Mucosa of descending colon (tissue), 3 donors: ENCODE data around the gene NPAS2. TPM values are rescaled to one million over a fixed set of nuclear protein-coding genes. Genes with fewer than 3 reads are reported as not detected.

Source experiments
- ATAC-seq: fragments of 200-7000 bp; cut with Tn5 transposase; one replicate; pipeline ENCODE4 v1.9.1; 2020; ENCODE audit warnings: mild to moderate bottlenecking, moderate library complexity
- DNase-seq, 3 donors: peaks; one replicate each; pipeline ENCODE4 v3.0.0-alpha.2; 2020
- H3K36me3 ChIP-seq: fragments of 200-600 bp; one replicate; pipeline ENCODE4 v1.8.0; 2021; ENCODE audit warnings: low read depth, mild to moderate bottlenecking
- H3K4me1 ChIP-seq: fragments of 200-600 bp; one replicate; pipeline ENCODE4 v1.8.0; 2021; ENCODE audit warnings: low read depth, mild to moderate bottlenecking
- H3K4me3 ChIP-seq: fragments of 200-600 bp; one replicate; pipeline ENCODE4 v1.8.0; 2021; ENCODE audit warnings: mild to moderate bottlenecking
- H3K9me3 ChIP-seq: fragments of 200-600 bp; one replicate; pipeline ENCODE4 v1.8.0; 2021; ENCODE audit warnings: mild to moderate bottlenecking
- intact Hi-C, 2 donors: fragments of 100-400 bp; cut with DNase I in 1 of 2; cut with micrococcal nuclease in 1 of 2; formaldehyde crosslinking; loops; one replicate each; pipeline versions ENCODE4 v1.11.0 to v1.11.1; 2022; cut with DNase I, micrococcal nuclease
- total RNA-seq, 3 donors: library from RNA; stranded (reverse); fragmentation: NEBNext Ultra II Directional in 2 of 3; extraction: Animal tissue kit (Norgen Biotek cat#: 25700) in 2 of 3; gene quantifications; one replicate each; pipeline versions ENCODE4 v1.2.1 to v1.2.4, GENCODE V29; 2021 to 2023
- TF ChIP-seq, protein P1 (sequence below): fragments of 200-600 bp; IDR thresholded peaks from one replicate; pipeline ENCODE4 v1.8.0; 2022; ENCODE audit warnings: antibody characterized with exemption, mild to moderate bottlenecking
- donor health status: DM: no; HTN: no; CAD: no; lungs with moderate emphysema.
- donor health status: DM: no; HTN: no; CAD: no.
- donor health status: DM: no; HTN: yes; CAD: no.

Gene NPAS2
- total RNA-seq, 3 donors from 2014 or later: 42.5 to 53.1 (median 46.5) TPM

GRCh38 chr2:100789361-100789760 is 30.6 kb upstream of the NPAS2 start:
- TF ChIP-seq, protein P1, sequence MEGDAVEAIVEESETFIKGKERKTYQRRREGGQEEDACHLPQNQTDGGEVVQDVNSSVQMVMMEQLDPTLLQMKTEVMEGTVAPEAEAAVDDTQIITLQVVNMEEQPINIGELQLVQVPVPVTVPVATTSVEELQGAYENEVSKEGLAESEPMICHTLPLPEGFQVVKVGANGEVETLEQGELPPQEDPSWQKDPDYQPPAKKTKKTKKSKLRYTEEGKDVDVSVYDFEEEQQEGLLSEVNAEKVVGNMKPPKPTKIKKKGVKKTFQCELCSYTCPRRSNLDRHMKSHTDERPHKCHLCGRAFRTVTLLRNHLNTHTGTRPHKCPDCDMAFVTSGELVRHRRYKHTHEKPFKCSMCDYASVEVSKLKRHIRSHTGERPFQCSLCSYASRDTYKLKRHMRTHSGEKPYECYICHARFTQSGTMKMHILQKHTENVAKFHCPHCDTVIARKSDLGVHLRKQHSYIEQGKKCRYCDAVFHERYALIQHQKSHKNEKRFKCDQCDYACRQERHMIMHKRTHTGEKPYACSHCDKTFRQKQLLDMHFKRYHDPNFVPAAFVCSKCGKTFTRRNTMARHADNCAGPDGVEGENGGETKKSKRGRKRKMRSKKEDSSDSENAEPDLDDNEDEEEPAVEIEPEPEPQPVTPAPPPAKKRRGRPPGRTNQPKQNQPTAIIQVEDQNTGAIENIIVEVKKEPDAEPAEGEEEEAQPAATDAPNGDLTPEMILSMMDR: no peak
- DNase-seq (peak in 2 of 3 donors; percentile 49 to 70), ATAC-seq (peak; percentile 81)
- no peaks in the 10 kb centered on the region for H3K9me3 ChIP-seq
- H3K4me3 ChIP-seq: no peak overlapping the region
- H3K4me1 ChIP-seq: peaks cover 8% of the 10 kb centered on the region
- intact Hi-C loops: no loop called here
- no peaks in the 10 kb centered on the region for H3K36me3 ChIP-seq

DNA sequence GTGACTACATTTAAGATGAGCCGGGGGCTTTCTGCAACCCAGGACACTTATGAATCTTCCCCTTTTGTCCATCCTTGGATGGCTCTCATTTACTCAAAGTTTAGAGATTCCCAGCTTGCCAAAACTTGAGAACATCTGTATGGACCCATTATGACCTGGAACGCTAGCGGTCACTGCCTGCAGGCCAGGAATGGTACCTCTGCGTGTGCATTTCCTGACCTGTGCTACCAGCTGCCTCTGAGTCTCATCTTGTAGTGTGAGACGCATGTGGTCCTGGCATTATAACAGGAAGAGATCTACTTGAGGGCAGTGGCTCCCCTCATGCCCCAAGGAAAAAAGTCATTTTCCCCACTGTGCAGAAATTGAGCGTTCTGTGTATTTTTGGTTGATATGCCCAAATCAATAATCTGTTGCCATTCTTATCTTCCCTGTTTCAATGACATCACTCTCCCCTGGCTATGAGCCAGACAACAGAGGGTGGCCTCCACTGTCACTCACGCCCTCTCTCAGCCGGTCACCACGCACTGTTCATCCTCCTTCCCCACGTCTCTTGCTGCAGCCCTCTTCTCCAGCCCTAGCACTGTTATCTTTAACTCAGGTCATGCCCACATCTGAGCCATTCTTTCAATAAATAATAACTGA is 28.5 kb upstream of the NPAS2 start:
- no peak for DNase-seq
- H3K4me3 ChIP-seq: no peak overlapping the region
- intact Hi-C loops: no loop called here
- H3K4me1 ChIP-seq: peaks cover under 1% of the 10 kb centered on the region
- ATAC-seq: no peak
- TF ChIP-seq, protein P1: no peak
- H3K36me3 ChIP-seq: no peaks in the 10 kb centered on the region
- no peaks in the 10 kb centered on the region for H3K9me3 ChIP-seq

- DNase-seq: no peak
Measured at GRCh38 chr2:100791936-100792308, 28.0 kb upstream of the NPAS2 start.

DNA sequence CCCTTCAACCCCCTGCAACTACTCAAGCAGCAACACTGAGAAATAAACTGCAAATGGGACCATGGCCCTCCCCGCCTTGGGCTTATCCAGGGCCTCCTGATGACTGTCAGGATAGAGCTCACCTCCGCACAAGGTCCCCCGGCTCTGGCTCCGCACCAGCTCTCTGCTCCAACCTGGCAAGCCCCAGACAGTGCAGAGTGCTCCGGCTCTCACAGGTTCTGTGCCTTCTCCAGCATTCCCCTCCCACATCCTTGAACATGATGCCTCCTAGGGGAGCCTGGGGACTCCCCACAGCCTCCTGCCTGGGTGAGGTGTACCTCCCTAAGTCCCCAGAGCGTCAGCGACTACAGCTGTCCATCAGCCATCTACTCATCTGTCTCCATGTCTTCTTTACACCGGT is 26.7 kb upstream of the NPAS2 start:
- no peak for ATAC-seq
- H3K36me3 ChIP-seq: no peaks in the 10 kb centered on the region
- no peak for DNase-seq
- no peaks in the 10 kb centered on the region for H3K4me1 ChIP-seq
- no peaks in the 10 kb centered on the region for H3K9me3 ChIP-seq
- intact Hi-C loops: no loop called here
- no peak overlapping the region for H3K4me3 ChIP-seq
- TF ChIP-seq, protein P1: no peak

More at GRCh38 chr2:100791936-100792308, 28.0 kb upstream of the NPAS2 start:
- no peaks in the 10 kb centered on the region for H3K4me1 ChIP-seq
- H3K4me3 ChIP-seq: no peak overlapping the region
- H3K36me3 ChIP-seq: no peaks in the 10 kb centered on the region
- no peaks in the 10 kb centered on the region for H3K9me3 ChIP-seq
- intact Hi-C loops: no loop called here
- TF ChIP-seq, protein P1: no peak
- no peak for ATAC-seq

DNA sequence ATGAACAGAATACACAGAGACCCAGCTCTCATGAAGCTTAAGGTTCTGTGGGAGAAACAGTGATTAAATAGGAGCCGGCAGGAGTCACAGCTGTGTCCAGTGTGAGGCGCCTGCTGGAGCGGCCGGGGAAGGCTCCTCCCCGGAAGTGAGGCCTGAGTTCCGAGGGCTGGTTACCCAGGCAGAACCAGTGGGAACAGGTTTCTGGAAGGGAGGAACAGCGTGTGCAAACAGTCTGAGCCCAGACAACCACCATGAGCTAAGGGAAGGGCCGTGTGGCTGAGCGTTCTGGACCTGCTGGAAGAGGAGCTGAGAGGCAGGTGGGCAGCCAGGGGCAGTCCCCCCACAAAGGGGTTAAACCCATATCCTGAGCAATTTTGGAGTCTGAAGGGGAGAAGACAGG is 26.0 kb upstream of the NPAS2 start:
- ATAC-seq (peak; percentile 33), DNase-seq (no peak)
- intact Hi-C loops: no loop called here
- H3K4me3 ChIP-seq: no peak overlapping the region
- H3K4me1 ChIP-seq: no peaks in the 10 kb centered on the region
- H3K36me3 ChIP-seq: no peaks in the 10 kb centered on the region
- TF ChIP-seq, protein P1: no peak
- no peaks in the 10 kb centered on the region for H3K9me3 ChIP-seq
